Stimulated activated CD4-positive, alpha-beta T cell treated with anti-CD3 and anti-CD28 coated beads, Interleukin-15, amount 100 ng/mL, for 1 hour (primary cell): ENCODE data around the gene JPT2.

Experiments
- DNase-seq, 2 donors: peaks; one replicate each; pipeline ENCODE4 v3.0.0-alpha.2; 2020; ENCODE audit warnings: low read depth in 1 of 2, low spot score in 1 of 2

Gene JPT2

DNA sequence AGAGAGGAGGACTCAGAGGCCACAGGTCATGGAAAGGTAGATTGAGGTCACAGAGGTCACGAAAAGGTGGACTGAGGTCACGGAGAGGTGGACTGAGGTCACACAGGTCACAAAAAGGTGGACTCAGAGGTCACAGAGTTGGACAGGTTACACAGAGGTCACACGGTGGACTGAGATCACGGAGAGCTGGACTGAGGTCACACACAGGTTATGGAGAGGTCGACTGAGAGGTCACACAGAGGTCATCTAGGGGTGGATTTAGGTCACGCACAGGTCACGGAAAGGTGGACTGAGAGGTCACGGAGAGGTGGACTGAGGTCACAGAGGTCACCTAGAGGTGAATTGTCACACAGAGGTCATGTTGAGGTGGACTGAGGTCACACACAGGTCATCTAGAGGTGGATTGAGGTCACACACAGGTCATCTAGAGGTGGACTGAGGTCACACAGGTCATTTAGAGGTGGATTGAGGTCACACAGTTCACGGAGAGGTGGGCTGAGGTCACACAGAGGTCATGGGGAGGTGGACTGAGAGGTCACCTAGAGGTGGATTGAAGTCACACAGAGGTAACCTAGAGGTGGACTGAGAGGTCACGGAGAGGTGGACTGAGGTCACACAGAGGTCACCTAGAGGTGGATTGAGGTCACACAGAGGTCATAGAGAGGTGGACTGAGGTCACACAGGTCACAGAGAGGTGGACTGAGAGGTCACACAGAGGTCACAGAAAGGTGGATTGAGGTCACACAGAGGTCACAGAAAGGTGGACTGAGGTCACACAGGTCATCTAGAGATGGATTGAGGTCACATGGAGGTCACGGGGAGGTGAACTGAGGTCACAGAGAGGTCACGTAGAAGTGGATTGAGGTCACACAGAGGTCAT, 26.7 kb upstream of the JPT2 start:
- no peak for DNase-seq

DNA sequence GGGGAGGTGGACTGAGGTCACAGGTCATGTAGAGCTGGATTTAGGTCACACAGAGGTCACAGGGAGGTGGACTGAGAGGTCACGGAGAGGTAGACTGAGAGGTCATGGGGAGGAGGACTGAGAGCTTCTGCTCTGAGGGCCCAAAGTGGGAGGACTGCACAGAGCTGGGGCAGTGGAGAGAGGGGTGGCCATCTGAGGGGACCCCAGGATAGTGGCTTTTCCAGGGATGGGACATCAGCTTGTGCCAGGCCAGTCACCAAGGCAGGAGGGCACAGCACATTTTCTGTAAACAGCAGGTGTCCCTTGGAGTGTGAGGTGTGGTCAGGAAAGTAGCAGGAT, 26.1 kb upstream of the JPT2 start:
- DNase-seq = no peak

DNA sequence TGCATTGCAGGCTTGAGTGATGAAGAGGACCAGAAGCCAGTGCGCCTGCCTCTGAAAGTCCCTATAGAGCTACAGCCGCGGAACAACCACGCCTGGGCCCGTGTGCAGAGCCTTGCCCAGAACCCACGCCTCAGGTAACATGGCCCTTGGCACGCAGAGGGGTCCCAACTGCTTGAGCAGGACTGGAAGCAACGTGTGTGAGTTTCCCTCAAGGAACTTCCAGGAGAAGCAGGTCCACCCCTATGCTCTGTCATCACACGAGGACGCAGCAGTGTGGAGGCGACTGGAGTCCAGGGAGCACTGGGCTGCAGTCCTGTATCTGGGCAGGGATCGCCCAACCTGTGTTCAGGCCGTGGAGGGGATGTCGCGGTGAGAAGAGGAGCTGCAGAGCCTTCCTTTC, 25.1 kb upstream of the JPT2 start:
- no peak for DNase-seq

DNA sequence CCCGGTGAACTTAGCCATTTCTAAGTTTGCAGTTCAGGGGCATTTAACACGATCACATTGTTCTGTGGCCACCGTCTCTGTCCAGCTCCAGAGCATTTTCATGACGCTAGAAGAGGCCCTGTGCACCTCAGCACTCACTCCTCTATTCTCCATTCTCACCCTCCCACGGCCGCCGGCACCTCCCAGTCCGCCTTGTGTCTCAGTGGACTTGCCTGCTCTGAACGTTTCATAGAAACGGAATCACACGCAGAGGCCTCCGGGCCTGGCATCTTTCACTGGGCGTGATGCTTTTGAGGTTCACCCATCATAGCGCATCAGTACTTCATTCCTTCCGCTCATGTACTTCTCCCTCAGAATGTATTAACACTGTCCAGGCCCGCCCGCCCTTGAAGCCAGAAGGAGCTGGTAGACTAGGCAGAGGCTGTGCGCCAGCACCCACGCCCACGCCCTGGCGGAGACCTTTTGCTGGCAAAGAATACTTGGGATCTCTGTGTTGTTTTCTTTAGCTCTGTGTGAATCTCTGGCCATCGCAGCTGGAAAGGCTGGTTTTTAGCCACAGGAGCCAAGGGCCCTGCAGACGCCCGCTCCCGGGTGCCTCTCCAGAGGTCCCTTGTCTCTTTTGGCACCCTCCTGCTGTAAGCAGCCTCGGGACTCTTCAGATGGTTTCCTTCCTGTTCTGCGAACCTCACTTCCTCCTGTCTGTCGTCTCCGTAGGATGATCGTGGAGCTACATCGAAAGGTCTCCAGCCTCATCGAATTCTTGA, 23.4 kb upstream of the JPT2 start:
- no peak for DNase-seq

DNA sequence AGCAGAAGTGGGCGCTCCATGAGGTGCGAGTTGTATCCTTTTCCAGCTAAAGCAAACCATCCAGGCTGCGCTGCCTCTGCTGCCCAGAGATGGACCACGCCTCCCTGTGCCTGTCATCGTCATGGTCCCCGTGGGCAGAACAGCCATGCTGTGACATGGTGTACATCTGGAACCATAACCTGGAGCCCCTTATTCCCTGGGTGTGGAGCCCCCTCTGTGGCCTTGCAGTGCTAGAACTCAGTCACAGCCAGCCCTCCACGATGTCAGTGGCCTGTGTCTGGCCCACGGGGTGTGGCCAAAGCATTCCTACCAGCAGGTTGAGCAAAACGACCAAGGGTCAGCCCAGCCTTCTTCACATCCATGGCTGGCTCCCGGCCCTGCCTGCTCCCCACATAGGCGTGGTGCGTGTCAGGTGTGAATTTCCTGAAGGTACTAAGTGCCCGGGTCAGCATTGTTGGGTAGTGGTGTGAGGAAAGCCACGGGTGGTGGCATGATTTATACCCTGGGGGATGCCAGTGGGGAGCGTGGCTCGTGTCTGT, 22.7 kb upstream of the JPT2 start:
- no peak for DNase-seq

DNA sequence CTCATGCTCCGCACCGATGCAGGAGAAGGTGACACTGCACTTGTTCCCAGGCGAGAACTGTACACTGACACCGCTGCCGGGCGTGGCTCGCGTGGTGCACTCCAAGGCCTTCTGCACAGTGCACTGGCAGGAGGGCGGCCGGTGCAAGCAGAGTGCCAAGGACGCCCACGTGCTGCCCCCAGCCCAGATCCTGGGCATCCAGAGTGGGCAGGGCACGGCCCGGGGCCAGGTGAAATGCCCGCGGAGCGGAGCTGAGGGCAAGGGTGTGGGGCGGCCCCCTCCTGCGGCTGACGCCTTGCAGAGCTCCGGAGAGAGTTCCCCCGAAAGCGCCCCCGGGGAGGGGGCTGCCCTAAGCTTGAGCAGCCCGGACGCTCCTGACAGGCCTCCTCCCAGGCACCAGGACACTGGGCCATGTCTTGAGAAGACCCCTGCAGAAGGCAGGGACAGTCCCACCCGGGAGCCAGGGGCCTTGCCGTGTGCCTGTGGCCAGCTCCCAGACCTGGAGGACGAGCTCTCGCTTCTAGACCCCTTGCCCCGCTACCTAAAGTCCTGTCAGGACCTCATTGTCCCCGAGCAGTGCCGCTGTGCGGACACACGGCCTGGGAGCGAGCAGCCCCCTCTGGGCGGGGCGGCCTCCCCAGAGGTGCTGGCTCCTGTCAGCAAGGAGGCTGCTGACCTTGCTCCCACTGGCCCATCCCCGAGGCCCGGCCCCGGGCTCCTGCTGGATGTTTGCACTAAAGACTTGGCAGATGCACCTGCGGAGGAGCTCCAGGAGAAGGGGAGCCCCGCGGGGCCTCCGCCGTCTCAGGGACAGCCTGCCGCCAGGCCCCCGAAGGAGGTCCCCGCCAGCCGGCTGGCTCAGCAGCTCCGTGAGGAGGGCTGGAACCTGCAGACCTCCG, 21.9 kb upstream of the JPT2 start:
- DNase-seq = no peak

DNA sequence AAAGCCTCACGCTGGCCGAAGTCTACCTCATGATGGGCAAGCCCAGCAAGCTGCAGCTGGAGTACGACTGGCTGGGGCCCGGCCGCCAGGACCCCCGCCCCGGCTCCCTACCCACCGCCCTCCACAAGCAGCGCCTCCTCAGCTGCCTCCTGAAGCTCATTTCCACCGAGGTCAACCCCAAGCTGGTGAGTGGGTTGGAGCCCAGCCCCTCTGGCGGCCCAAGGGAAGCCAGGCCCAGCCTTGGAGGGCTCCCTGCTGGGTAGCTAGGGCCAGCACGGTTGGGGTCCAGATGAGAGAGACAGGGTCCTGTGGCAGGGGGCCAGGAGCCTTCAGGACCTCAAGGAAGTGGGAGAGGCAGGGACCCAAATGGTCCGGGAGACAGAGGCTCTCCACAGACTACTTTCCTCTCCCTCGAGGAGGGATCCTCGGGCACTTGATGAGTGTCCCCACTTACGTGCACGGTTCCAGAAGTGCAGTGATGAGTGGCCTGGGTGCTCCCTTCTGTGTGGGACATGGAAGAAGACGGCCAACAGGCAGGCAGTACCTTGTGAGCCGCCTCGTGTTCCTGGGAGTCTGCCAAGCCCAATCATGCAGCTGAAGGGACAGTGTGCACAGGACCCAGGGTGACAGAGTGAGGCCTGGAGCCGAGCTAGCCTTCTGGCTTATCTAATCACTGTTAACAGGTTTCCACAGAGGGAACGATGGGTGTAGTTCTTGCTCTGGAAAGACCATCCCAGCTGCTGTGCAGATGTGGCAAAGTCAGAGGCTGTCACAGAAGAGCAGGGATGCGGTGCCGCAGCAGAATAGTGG, 21.1 kb upstream of the JPT2 start:
- DNase-seq = no peak

DNA sequence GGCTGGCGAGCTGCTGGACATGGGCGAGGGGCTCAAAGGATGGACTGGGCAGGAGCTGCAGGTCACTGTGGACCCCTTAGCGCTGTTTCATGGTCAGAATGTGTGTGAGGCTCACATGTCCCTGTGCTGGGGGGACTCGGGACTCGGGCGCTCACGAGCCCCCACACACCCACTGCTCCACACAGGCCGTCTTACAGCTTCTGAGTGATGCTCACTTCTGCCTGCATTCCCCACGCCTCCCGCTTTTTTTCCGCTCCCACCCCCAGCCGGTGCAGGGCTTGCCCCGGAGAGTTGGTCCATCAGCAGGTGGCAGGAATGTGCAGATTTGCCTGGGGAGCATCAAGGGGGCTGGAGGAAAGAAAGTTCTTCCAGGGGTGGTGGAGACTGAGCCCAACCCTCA, 20.2 kb upstream of the JPT2 start:
- no peak for DNase-seq

DNA sequence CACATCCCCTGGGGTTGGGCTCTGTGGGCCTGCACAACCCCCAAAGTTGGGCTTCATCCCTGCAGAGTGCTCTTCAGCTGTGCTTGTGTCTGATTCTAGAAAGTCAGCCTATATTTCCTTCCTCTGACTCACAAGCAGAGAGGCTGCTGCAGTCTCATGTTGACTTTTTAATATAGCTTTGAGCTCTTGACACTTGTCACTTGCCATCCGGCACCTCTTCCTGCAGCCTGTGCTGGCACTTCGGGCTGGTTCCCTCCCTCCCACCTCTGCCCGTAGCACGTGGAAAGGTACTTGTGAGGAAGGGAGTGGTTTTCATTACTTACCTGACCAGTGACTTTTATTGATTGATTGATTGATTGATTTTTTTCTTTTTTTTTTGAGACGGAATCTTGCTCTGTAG, 19.0 kb upstream of the JPT2 start:
- no peak for DNase-seq

DNA sequence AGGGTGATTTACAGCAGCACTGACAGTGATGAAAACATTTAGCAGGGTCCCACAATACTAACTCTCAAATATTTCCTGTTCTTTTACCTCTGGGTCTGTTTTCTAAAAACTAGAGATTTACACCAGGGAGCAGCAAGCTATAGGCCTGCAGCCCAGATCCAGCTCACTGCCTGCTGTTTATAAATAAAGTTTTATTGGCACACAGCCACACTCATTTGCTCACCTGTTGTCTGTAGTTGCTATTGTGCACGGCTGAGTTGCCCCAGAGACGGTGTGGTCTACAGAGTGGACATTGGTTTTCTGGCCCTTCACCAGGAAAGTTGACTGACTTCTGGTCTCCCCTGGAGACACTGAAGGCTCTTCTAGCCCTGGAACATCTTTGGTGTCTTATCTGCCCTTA, 16.3 kb upstream of the JPT2 start:
- no peak for DNase-seq

DNA sequence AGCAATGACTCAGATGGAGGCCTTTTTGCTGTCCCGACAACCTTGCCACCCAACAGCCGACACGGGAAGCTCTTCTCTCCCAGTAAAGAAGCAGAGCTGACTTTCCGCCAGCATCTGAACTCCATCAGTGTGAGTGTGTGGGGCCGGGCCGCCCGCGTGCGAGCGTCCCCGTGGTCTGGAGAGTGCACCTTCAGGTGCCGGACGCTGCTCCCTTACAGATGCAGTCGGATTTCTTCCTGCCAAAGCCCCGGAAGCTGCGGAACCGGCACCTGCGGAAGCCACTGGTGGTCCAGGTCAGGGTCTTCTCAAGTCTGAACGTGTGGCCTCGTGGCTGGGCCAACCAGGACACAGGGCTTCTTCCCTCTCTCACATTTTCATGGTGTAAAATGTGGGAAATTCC, 15.5 kb upstream of the JPT2 start:
- DNase-seq = no peak

DNA sequence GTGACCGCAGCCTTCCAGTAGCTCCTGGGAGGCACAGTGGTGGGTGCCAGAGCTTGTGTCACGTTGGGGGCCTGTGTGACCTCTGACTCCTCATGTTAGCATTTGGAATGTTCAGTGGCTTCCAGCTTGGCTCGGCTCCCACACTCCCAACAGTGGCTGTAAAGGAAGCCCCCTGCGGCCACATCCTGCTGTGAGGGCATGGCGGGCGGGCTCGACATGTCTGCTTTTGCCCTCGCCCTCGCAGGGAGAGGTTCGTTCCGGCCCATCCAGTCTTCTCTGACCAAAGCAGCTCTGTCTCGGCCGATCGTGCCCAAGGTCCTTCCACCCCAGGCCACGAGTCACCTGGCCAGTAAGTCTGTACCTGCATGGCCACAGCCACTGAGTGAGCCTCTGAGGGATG, 12.2 kb upstream of the JPT2 start:
- DNase-seq = no peak

DNA sequence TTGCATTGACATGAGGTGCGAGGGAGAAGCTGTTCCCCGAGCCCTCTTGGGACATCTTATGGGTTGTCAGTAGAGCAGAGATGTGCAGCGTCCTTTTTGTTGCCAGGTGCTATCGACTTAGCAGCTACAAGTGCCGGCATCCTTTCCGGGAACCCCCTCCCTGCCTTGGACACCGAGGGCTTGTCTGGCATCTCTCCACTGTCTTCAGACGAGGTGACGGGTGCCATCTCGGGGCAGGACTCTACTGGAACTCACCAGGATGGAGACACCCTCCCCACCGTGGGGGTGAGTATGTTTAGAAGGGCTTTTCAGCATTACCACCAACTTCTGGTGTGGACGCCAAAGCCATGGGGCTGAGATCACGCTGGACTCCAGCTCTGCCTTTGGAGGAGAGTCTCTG, 11.8 kb upstream of the JPT2 start:
- no peak for DNase-seq

DNA sequence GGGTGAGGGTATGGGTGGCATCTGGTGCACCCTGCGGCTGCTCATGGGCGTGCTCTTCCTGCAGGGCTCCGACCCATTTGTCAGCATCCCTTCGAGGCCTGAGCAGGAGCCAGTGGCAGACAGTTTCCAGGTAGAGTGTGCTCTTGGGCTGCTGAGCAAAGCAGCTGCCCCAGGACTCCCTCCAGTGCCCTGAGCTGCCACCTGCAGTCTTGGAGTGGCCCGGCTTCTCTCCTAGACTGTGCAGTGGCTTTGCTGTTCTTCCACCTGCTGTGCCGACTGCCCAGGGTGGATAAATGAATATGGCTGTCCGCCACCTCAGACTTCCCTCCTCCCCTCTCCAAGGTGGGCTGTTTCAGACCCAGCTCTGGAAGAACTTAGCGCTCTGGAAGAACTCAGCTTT, 10.8 kb upstream of the JPT2 start:
- DNase-seq = no peak

DNA sequence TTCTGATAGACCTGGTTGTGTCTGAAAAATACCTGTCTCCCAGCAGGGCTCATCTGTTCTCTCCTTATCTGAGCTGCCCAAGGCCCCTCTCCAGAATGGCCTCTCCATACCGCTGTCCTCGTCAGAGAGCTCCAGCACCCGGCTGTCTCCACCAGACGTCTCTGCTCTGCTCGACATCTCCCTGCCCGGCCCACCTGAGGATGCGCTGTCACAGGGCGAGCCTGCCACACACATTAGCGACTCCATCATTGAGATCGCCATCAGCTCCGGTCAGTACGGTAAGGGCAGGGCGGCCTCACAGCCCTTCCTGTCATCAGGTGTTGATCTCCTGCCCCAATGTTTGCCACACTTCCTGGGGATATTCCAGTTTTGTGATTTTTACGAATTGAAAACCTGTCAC, 10.2 kb upstream of the JPT2 start:
- no peak for DNase-seq

DNA sequence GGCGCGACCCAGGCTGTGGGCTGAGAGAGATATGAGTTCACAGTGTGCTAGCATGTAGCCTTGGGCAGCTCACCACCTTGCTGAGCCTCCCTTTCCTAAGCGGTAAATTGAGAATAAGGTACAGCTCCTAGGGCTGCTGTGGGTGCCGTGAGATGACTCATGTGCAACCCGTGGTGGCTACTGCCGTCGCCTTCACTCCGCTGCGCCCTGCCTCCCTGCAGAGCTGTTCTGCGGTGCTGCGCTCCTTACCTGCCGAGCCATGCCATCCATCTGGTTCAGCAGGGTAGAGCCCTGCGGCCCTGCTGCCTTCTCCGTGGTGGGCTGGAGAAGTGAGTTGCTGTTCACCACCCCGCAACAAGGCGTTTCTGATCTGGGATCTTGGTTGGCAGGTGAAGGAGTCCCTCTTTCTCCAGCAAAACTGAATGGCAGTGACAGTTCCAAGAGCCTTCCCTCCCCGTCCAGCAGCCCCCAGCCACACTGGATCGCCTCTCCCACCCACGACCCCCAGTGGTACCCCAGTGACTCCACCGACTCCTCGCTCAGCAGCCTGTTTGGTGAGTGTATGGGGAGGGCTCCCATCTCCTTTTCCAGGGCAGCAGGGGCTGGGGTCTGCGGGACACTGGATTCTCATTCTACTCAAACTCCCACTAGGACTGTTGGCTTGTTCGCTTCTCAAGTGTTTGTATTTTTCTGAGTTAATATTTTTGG, 9.3 kb upstream of the JPT2 start:
- DNase-seq = no peak

DNA sequence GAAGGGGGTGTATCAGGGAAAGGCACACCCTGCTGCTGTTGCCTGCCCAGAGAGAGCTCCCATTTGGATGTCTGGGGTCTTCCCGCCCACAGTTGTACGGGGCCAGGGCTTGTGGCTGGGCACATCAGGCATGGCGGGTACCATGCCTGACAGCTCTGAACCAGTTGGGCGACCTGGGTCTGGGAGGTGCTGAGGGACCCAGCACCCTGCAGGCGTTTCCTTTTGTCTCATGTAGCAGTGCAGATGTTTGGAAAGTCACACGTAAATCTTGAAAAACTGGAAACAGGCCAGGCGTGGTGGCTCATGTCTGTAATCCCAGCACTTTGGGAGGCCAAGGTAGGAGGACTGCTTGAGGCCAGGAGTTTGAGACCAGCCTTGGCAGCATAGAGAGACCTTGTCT, 8.4 kb upstream of the JPT2 start:
- DNase-seq = no peak

DNA sequence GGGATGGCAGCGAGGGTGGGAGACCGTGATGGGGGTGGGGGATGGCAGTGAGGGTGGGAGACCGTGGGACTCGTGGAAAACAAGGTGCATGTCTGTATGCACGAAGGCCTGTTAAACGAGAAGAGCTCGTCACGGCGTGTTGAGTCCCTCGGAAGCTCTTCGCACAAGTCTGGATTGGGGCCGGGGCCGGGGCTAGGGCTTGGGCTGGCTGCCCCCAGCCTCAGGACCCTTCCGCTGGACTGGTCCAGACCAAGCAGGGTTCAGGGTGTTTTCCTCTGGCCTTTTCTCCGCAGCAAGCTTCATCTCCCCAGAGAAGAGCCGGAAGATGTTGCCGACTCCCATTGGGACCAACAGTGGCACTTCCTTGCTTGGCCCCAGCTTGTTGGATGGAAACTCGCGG, 7.7 kb upstream of the JPT2 start:
- no peak for DNase-seq

DNA sequence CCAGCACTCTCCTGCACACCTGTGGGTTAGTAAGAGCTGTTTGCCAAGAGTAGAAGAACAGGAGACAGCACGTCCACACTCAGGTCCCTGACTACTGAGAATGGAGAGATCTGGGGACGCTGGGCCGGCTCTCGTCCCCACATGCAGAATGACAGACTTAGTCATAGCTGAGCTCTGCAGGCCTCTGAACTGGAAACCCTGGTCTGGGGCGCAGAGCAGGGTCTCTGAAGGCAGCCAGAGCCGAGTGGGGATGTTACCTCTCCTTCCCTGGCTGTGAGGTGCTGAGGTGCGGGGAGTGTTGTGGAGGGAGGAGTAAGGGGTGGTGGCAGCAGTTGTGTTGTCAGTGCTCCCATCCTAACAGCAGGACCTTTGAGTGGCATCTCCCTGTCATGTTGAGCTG, 7.2 kb upstream of the JPT2 start:
- DNase-seq = no peak
